NCI-H69 (cell line): Measurements from ENCODE around the gene PLIN4.
"Not testable (repeated sequence)": the region's sequence is repeated elsewhere in the genome, so short reads cannot be mapped to it uniquely, and the experiment has no call there.

Experiments used
- DNase-seq: peaks from one replicate; lab custom pipeline; 2025; lab: John Stamatoyannopoulos, UW

The PLIN4 gene, protein sequence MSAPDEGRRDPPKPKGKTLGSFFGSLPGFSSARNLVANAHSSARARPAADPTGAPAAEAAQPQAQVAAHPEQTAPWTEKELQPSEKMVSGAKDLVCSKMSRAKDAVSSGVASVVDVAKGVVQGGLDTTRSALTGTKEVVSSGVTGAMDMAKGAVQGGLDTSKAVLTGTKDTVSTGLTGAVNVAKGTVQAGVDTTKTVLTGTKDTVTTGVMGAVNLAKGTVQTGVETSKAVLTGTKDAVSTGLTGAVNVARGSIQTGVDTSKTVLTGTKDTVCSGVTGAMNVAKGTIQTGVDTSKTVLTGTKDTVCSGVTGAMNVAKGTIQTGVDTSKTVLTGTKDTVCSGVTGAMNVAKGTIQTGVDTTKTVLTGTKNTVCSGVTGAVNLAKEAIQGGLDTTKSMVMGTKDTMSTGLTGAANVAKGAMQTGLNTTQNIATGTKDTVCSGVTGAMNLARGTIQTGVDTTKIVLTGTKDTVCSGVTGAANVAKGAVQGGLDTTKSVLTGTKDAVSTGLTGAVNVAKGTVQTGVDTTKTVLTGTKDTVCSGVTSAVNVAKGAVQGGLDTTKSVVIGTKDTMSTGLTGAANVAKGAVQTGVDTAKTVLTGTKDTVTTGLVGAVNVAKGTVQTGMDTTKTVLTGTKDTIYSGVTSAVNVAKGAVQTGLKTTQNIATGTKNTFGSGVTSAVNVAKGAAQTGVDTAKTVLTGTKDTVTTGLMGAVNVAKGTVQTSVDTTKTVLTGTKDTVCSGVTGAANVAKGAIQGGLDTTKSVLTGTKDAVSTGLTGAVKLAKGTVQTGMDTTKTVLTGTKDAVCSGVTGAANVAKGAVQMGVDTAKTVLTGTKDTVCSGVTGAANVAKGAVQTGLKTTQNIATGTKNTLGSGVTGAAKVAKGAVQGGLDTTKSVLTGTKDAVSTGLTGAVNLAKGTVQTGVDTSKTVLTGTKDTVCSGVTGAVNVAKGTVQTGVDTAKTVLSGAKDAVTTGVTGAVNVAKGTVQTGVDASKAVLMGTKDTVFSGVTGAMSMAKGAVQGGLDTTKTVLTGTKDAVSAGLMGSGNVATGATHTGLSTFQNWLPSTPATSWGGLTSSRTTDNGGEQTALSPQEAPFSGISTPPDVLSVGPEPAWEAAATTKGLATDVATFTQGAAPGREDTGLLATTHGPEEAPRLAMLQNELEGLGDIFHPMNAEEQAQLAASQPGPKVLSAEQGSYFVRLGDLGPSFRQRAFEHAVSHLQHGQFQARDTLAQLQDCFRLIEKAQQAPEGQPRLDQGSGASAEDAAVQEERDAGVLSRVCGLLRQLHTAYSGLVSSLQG (N-terminal part only)

DNA sequence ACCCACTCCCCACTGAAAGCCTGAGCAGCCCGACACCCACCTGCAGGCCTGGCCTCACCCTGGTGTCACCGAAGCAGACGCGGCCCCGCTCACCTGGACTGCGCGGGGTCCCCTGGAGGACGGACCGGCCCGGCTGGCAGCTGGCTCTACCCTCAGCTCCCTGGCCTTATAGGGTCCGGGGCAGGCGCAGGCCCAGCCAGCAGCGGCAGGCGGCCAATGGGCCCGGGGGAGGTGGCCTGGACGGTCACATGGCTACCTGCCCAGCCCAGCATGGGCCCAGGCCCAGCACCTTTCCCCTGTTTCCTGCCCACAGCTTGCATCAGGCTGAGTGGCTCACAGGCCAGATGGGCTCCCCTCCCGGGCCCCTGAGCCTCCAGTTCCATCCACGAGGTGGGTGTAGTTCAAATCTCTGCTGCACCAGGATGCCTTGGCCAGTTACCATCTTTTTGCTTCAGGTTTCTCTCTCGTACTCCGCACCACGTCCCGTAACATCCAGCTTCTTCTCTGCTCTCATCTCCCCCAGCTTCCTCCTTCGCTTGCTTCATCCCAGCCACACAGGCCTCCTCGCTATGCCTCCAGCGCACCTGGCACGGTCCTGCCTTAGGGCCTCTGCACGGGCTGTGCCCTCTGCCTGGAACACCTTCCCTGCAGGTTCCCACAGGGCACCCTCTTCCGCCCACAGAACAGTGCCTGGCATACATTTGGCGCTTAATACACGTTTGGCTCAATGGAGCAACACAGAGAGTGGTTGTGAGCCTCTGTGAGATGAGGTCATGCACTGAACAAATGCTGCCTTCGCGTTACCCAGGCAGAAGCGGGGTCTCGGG is at the start of gene PLIN4:
TSS of gene PLIN4 (minus strand) at position 142 of the 827 bp plus-strand sequence. CDS start 214 bp downstream, outside the sequence.
- DNase-seq: no peak

DNA sequence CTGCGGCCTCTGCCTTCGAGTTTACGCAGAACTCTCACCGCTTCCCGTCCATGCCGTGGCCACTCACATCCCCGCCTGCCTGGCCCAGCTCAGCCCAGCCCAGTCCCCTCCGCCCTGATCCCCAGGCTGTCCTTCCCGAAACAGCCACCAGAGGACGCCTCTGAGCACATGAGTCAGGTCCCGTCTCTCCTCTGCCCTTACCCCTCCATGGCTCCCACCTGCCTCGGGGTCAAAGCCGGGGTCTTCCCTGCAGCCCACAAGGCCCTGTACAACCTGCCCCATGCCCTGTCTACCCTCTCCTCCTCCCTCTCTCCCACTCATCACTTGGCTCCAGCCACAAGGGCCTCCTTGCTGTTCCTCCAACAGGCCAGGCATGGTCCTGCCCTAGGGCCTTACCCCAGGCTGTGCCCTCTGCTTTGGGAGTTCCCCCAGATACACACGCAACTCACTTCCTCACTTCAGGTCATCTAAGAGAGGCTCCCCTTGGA is 49.3 kb upstream of the PLIN4 start:
- peak; percentile 69 for DNase-seq

DNA sequence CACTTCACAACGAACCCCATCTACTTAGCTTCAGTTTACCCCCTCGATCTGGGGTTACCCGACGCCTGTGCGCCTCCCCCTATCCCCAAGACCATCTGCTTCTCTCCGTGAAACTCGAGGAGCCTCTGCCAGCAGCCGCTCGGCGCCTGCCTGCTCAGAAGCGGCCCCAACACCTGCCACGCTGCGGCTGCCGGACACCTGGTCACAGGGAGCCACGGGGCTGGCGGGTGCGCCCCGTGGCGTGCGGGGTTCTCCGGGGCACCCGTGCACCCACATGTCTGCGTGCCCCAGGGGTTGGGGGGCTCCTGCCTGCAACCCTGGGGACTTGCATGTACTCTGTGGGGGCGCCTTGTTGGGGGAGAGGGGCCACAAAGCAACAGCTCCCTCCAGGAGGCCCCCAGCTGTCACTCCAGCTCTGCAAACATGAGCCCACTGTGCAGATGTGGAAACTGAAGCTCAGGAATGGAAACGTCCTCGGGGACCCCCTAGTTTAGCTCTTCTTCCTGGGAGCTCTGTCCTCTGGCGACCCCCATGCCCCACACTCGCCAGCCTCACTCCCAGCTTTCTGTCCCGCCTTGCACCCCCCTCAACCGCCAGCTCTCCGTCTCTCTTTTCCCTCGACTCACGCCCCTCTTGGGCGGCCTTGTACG is 48.2 kb upstream of the PLIN4 start:
- peak; percentile 76 for DNase-seq

DNA sequence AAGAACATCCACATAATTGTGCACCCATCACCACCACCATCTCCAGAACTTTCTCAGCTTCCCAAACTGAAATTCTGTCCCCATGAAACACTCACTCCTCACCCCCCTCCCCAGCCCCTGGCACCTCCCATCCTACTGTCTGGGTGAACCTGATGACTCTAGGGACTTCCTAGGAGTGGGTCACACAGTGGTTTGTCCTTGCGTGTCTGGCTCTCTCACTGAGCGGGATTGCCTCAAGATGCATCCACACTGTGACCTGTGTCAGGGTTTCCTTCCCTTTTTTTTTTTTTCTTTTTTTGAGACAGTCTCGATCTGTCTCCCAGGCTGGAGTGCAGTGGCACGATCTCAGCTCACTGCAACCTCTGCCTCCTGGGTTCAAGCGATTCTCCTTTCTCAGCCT is 45.3 kb upstream of the PLIN4 start:
- DNase-seq: not testable (repeated sequence)

DNA sequence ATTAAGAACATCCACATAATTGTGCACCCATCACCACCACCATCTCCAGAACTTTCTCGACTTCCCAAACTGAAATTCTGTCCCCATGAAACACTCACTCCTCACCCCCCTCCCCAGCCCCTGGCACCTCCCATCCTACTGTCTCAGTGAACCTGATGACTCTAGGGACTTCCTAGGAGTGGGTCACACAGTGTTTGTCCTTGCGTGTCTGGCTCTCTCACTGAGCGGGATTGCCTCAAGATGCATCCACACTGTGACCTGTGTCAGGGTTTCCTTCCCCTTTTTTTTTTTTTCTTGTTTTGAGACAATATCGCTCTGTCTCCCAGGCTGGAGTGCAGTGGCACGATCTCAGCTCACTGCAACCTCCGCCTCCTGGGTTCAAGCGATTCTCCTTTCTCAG is 43.8 kb upstream of the PLIN4 start:
- not testable (repeated sequence) for DNase-seq

DNA sequence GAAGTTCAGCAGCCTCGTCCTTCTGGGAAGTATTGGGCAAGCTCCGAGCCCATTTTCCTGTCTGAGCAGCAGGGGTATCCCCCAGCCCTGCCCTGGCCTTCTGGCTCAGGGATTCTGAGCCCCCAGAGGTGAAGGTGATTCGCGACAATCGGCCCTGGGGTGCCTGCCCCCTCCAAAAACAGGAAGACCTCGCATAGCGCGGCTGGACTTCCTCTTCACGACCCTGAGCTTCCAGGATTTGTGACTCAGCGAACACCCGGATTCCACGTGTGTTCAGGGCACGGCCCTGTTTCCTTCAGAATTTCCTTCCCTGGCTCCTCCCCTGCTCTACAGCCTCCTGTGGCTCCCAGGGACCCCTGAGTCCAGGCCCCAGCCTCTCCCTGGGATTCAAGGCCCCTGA is 41.3 kb upstream of the PLIN4 start, which contains the start of gene SEMA6B:
TSS of gene SEMA6B (minus strand) at position 116 of the 400 bp plus-strand sequence. CDS start 1,227 bp downstream, outside the sequence.
- DNase-seq: no peak

DNA sequence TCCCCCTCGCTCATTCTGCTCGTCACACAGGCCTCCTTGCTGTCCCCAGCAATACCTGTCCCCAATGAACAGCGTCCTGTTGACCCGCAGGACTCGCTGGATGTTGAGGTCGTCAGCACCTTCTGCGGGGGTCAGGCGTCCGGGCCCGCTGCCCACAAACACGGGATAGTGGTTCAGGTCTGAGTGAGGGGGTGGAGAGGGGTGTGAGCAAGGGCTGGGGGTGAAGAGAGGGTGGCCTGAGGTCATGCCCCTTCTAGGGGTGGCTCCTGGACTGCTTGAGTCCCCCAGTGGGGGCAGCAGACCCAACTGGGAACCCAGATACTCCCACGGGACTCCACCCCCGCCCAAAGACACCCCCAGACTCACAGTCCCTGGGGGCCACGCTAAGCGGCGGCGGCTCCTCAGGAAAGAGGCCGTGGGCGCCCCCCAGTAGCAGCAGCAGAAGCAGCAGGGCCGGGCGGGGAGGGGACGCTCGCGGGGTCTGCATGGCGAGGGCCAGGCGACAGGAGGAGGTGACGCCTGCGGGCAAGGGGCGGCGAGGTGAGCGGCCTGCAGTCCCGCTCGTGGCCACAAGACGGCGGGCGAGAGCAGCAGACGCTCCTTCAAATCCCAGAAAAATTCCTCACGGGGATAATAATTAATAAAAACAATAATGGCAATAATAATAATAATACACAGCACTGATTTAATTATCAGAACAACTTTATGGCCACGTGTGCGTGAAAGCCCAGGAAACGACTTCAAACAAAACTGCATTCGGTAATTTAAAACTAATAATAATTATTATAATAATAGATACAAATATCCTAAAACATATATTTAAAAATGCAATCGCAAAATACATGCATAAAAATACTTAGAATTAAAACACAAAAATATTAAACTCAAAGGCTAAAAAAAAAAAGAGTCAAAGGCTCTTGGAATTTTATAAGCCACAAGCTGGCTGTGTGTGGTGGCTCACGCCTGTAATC is 40.0 kb upstream of the PLIN4 start:
- peak; percentile 44 for DNase-seq

DNA sequence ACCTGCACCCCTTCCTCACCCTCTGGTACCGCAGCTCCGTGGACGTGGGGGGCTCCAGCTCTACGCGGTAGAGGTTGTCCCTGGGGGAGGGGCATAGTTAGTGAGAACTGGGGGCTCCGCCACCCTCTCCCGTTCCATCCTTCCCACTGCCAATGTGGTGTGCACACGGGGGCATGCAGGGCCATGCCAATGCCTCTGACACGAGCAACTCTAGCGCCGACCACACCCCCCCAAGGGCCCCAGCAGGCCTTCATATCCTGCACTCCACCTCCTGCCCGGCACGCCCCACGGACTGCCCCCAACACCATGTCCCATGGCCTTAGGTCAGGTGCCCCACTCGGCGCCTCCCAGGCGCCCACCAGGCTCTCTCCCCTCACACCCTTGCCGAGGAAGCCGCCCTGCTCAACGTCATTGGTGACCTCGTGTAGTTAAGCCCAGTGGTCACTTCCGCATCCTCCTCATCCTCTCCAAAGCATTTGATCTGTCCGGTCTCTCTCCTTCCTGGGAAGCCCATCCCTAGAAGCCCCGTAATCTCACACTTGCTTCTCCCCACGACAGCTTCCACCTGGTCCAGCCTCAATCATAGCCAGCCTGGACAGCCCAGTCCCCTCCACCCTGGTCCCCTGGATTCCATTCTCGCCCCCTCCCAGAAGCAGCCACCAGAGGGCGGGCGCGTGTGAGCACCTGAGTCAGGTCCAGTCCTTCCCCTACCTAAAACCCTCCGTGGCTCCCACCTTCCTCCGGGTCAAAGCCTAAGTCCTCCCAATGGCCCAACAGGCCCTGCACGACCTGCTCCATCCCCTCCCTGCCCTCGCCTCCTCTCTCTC is 39.1 kb upstream of the PLIN4 start:
- DNase-seq: peak; percentile 55

DNA sequence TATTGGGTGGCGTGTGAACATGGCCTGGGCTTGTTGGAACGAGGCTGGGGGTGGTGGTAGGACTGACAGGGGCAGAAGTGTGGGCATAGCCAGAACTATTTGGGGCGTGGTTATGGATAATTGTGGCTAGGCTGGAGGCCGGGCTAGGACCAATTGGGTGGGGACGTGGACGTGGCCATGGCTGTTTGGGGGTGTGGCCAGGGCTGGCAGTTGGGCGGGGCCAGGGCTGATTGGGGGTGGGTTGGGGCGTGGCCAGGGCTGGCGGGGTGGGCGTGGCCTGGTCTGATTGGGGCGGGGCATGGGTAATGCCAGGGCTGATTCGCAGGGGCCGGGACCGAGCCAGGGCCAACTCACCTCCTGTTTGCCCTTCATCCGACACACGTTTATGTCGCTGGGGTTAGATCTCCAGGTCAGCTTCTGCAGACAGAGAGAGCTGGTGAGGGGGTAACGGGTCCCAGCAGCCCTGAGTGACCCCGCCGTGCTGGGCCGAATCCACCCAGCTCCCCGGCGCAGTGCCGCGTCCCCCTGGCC is 38.4 kb upstream of the PLIN4 start:
- peak; percentile 60 for DNase-seq

DNA sequence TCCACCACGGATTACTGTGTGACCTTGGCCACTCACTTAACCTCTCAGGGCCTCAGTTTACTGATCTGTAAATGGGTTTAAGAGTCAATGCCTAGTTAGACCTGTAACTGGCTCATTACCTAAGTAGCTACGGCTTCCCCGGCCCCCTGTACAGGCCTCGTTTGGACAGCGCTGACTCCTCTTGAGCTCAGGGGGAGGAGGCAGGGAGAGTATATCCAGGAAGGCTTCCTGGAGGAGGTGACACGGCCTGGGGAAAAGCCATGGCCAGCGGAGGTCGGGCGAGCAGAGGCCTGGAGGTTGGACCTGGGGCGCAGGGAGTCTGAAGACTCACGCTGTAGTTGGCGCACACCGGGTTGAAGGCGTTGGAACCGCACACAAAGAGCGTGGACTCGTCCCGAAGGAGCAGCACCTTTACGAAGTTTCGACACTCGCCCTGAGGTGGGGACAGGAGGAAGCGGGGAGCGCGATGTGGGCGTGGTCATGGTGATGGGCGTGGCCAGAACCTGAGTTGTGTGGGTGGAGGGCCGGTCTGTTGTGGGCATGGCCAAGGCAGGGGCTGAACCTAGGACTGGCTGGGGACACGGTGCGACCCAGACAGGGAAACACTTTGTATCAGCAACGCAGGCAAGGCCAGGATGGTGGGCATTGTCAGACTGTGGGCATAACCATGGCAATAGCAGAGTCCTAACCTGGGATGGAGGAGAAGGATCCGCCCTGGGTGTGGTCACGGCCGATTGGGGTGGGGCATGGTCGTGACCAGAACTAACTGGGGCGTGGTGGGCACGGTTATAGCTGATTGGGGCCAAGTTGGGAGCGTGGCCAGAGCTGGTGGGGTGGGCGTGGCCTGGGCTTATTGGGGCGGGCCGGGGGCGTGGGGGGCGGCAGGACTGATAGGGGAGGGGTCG is 37.6 kb upstream of the PLIN4 start:
- DNase-seq: peak; percentile 76

DNA sequence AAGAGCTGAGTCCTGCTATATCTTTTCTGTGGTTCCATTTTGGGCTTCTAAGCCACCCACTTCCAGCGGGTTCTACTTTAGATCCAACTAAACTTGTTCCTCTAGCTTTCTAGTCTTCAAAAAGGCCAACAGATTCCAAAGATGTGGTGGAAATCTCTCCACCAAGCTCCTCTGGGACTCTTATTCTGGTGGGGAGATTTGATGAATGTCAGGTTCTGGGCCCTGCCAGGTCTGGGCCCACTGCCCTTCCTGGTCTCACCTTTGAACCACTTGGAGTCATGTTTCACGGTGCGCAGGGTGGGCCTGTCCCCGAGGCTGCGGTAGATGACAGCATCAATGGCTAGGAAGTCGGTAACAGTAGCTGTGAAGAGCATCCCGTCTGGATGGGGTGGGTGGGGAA is 36.4 kb upstream of the PLIN4 start:
- no peak for DNase-seq

DNA sequence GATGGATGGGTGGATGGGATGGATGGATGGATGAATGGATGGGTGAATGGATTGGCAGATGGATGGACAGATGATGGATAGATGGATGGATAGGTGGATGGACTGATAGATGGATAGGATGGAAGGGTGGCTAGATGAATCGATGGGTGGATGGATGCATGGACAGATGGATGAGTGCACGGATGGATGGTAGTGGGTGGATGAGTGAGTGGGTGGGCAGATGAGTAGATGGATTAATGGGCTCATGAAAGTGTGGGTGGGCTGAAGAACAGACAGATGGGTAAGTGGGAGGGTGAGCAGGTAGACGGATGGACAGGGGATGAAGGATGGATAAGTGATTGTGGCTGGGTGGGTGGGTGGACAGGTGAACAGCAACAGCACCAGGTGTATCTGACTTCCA is 35.5 kb upstream of the PLIN4 start:
- DNase-seq: no peak

DNA sequence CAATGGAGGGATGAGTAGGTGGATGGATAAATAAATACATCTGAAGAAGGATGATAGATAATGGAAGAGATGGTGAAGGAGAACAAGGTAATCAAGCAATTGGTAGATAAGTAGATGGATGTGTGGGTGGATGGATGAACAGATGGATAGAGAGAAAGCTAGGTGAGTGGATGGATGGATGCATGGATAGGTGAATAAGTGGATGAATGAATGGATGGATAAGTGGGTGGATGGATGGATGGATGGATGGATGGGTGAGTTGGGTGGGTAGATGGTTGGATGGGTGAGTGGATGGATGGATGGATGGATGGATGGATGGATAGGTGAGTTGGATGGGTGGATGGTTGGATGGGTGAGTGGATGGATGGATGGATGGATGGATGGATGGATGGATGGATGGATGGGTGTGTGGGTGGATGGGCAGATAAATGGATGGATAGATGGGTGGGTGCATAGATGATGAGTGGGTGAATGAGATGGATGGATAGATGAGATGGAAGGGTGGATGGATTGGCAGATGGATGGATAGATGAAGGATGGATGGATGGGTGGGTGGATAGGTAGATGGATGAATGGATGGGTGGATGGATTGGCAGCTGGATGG is 34.9 kb upstream of the PLIN4 start:
- DNase-seq: no peak

DNA sequence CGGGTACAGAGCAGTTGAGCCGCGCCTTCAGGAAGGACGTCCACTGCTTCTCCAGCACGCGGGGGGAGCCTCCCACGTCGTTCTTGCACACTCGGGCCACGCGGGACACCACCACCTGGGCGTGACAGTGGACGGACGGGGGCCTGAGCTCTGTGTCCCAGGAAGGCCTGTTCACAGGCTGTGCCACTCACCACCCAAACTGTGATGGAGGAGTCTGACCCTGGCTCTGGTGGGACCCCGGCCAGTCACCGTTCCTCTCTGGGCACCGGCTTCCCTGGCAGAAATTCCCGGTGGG is 34.2 kb upstream of the PLIN4 start:
- DNase-seq: no peak

DNA sequence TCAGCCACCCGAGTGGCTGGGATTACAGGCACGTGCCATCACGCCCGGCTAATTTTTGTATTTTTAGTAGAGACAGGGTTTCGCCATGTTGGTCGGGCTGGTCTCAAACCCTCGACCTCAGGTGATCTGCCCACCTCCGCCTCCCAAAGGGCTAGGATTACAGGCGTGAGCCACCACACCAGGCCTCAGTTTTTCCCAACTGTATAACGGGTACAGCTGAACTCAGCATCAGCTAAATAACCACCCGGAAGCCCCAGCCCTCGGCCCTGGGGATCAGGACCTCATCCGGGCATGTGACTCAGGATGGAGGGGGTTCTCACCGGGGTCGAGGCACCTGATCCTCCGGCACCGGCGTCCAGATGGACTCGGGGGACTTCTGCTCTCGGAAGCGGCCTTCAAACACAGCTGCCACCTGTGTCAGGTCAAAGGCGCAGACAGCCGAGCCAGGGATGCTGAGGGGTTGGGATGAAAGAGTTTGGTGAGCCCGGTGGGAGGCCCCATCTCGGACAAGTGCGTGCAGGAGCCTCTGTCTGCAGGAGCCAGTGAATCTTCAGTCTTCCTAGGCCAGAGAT is 32.3 kb upstream of the PLIN4 start:
- DNase-seq: no peak

DNA sequence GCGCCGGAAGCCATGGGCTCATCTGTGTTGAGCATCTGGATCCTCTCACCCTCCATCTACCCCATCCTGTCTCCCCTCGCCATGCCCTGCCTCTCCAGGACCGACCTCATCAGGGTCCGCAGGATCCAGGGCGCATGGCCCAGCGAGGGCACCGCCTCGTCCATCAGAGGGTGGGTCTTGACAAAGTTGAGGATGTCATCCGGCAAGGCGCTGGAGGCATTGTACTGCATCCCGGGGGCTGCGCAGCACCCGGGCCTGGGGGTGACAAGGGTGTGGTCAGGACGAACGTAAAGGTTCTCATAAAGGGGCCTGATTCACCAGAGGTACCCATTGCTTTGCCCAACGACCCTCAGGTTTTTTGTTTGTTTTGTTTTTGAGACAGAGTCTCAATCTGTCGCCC is 31.7 kb upstream of the PLIN4 start:
- no peak for DNase-seq

DNA sequence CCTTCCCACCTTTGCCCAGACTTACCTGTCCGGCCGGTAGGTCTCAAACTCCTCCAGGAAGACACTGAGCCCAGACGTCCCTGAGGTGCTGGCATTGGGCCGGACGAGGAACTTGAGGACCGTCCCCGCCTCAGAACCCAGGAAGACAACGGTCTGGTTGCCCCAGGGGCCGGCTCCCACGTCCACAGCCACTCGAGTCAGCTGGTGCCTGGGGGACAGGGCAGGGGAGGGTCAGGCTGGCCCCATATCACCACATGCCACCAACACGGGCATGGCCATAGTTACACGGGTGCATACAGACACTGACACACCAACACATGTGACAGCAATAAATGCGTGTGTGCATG is 29.9 kb upstream of the PLIN4 start:
- DNase-seq: no peak
